SK-N-SH treated with all-trans-retinoic acid at 6 μM for 48 hours (cell line): ENCODE measurements around the gene VPS4B.

Experiments
- PPARA ChIP-seq: fragments of 250-450 bp; sonication (Bioruptor Pico); IDR thresholded peaks from 2 replicates; pipeline ENCODE4 v1.5.0; 2020; ENCODE audit warnings: mild to moderate bottlenecking, borderline replicate concordance
- SNAI2 ChIP-seq: fragments of 250-450 bp; sonication (Bioruptor Pico); IDR thresholded peaks from 2 replicates; pipeline ENCODE4 v1.5.0; 2020; ENCODE audit warnings: mild to moderate bottlenecking, moderate library complexity
- TCF4 ChIP-seq: fragments of 250-450 bp; sonication (Bioruptor Pico); IDR thresholded peaks from 2 replicates; pipeline ENCODE4 v1.8.0; 2021; ENCODE audit warnings: mild to moderate bottlenecking, moderate library complexity, borderline replicate concordance
- ZNF565 ChIP-seq: fragments of 450-650 bp; formaldehyde crosslinking; conservative IDR thresholded peaks from 2 replicates; pipeline ENCODE4 v1.5.0; 2020; ENCODE audit warnings: low read depth, mild to moderate bottlenecking, moderate library complexity
- ZNF70 ChIP-seq: fragments of 450-650 bp; formaldehyde crosslinking; IDR thresholded peaks from 2 replicates; pipeline ENCODE4 v1.5.0; 2020; ENCODE audit warnings: mild to moderate bottlenecking, moderate library complexity
- TF ChIP-seq, protein P1 (sequence below): fragments of 250-450 bp; sonication (Bioruptor Pico); IDR thresholded peaks from 2 replicates; pipeline ENCODE4 v1.5.1; 2020; ENCODE audit warnings: low read depth, mild to moderate bottlenecking, moderate library complexity

- no peak for TF ChIP-seq SNAI2 (CRISPR knock-in tag)
- no peak for TF ChIP-seq PPARA
- TF ChIP-seq, protein P1, sequence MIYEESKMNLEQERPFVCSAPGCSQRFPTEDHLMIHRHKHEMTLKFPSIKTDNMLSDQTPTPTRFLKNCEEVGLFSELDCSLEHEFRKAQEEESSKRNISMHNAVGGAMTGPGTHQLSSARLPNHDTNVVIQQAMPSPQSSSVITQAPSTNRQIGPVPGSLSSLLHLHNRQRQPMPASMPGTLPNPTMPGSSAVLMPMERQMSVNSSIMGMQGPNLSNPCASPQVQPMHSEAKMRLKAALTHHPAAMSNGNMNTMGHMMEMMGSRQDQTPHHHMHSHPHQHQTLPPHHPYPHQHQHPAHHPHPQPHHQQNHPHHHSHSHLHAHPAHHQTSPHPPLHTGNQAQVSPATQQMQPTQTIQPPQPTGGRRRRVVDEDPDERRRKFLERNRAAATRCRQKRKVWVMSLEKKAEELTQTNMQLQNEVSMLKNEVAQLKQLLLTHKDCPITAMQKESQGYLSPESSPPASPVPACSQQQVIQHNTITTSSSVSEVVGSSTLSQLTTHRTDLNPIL: no peak
- TF ChIP-seq ZNF70 (CRISPR knock-in tag): no peak
- no peak for TF ChIP-seq ZNF565
- no peak for TF ChIP-seq TCF4 (CRISPR knock-in tag)
These were observed 48.5 kb upstream of the VPS4B start for GRCh38 chr18:63470751-63471150.
